WTC11 (cell line): ENCODE measurements around the gene CAPNS1. TPM values are rescaled to one million over a fixed set of nuclear protein-coding genes. Genes with fewer than 3 reads are reported as not detected.

Experiments used
- ATAC-seq: fragments of 200-7000 bp; cut with Tn5 transposase; 2 replicates; pipeline ENCODE4 v1.10.0; 2021; ENCODE audit warnings: mild to moderate bottlenecking, moderate library complexity
- CTCF ChIA-PET: fragments of 300-600 bp; sonication (Branson Sonifier 250); formaldehyde crosslinking; loops from one replicate; lab custom pipeline; 2021; ENCODE audit warnings: antibody characterized with exemption; lab: Charles Lee
- POLR2A ChIA-PET: fragments of 350-600 bp; sonication (Branson Sonifier 250); formaldehyde crosslinking; loops from one replicate; lab custom pipeline; 2021; ENCODE audit warnings: antibody characterized with exemption; lab: Charles Lee
- DNase-seq: peaks from one replicate; pipeline ENCODE4 v3.0.0; 2021; ENCODE audit warnings: low spot score
- H3K27ac Mint-ChIP-seq: 2 replicates; pipeline ENCODE4 v1.8.0; 2021; ENCODE audit warnings: mixed read lengths
- H3K27me3 Mint-ChIP-seq: 2 replicates; pipeline ENCODE4 v1.8.0; 2021; ENCODE audit warnings: low read depth, mild to moderate bottlenecking, moderate library complexity, mixed read lengths
- H3K36me3 Mint-ChIP-seq: 2 replicates; pipeline ENCODE4 v1.8.0; 2021; ENCODE audit warnings: mixed read lengths
- H3K4me1 Mint-ChIP-seq: 2 replicates; pipeline ENCODE4 v1.8.0; 2022; ENCODE audit warnings: mixed read lengths
- H3K4me3 Mint-ChIP-seq: 2 replicates; pipeline ENCODE4 v1.8.0; 2021; ENCODE audit warnings: mild to moderate bottlenecking, moderate library complexity, mixed read lengths
- H3K9me3 Mint-ChIP-seq: 2 replicates; pipeline ENCODE4 v1.8.0; 2021; ENCODE audit warnings: mixed read lengths
- CREB1 ChIP-seq: sonication (generic); formaldehyde crosslinking; IDR thresholded peaks from 2 replicates; pipeline ENCODE4 v1.8.0; 2023; ENCODE audit warnings: mild to moderate bottlenecking, missing genetic modification reagents
- CREM ChIP-seq: sonication (generic); formaldehyde crosslinking; IDR thresholded peaks from 2 replicates; pipeline ENCODE4 v1.8.1; 2022; ENCODE audit warnings: mild to moderate bottlenecking, missing genetic modification reagents, moderate library complexity
- IRF2 ChIP-seq: sonication (generic); formaldehyde crosslinking; IDR thresholded peaks from 2 replicates; pipeline ENCODE4 v1.8.0; 2022; ENCODE audit warnings: low read depth, missing genetic modification reagents, borderline replicate concordance
- MXD4 ChIP-seq: fragments of 250-450 bp; sonication (Bioruptor Pico); IDR thresholded peaks from 2 replicates; pipeline ENCODE4 v1.8.0; 2021; ENCODE audit warnings: mild to moderate bottlenecking, moderate library complexity, borderline replicate concordance
- NFATC4 ChIP-seq: fragments of 250-450 bp; sonication (Bioruptor Pico); IDR thresholded peaks from 2 replicates; pipeline ENCODE4 v1.9.0; 2021; ENCODE audit warnings: mild to moderate bottlenecking
- NFE2L1 ChIP-seq: sonication (generic); formaldehyde crosslinking; IDR thresholded peaks from 2 replicates; pipeline ENCODE4 v1.8.1; 2023; ENCODE audit warnings: missing genetic modification reagents
- NFYB ChIP-seq: sonication (generic); formaldehyde crosslinking; conservative IDR thresholded peaks from 2 replicates; pipeline ENCODE4 v1.8.0; 2022; ENCODE audit warnings: low read depth, missing genetic modification reagents
- NR1H2 ChIP-seq: sonication (generic); formaldehyde crosslinking; IDR thresholded peaks from 2 replicates; pipeline ENCODE4 v1.9.0; 2021; ENCODE audit warnings: mild to moderate bottlenecking, moderate library complexity, missing genetic modification reagents
- NR2C2 ChIP-seq: sonication (generic); formaldehyde crosslinking; IDR thresholded peaks from 2 replicates; pipeline ENCODE4 v1.8.0; 2022; ENCODE audit warnings: mild to moderate bottlenecking, missing genetic modification reagents
- NR3C1 ChIP-seq: sonication (generic); formaldehyde crosslinking; conservative IDR thresholded peaks from 2 replicates; pipeline ENCODE4 v1.8.1; 2023; ENCODE audit warnings: low read depth, mild to moderate bottlenecking, missing genetic modification reagents
- SOX15 ChIP-seq: fragments of 250-450 bp; sonication (Bioruptor Pico); IDR thresholded peaks from 2 replicates; pipeline ENCODE4 v1.9.0; 2021; ENCODE audit warnings: mild to moderate bottlenecking
- SP1 ChIP-seq: sonication (generic); formaldehyde crosslinking; conservative IDR thresholded peaks from 2 replicates; pipeline ENCODE4 v1.8.1; 2022; ENCODE audit warnings: missing genetic modification reagents
- ZBTB21 ChIP-seq: sonication (generic); formaldehyde crosslinking; IDR thresholded peaks from 2 replicates; pipeline ENCODE4 v1.8.1; 2023; ENCODE audit warnings: mild to moderate bottlenecking, missing genetic modification reagents, borderline replicate concordance
- ZNF232 ChIP-seq: sonication (generic); formaldehyde crosslinking; IDR thresholded peaks from 2 replicates; pipeline ENCODE4 v1.8.0; 2022; ENCODE audit warnings: mild to moderate bottlenecking, missing genetic modification reagents
- ZNF317 ChIP-seq: sonication (generic); formaldehyde crosslinking; IDR thresholded peaks from 2 replicates; pipeline ENCODE4 v1.8.1; 2023; ENCODE audit warnings: low read depth, mild to moderate bottlenecking, moderate library complexity, missing genetic modification reagents, borderline replicate concordance
- ZNF423 ChIP-seq: fragments of 250-450 bp; sonication (Bioruptor Pico); IDR thresholded peaks from 2 replicates; pipeline ENCODE4 v2.1.2; 2022; ENCODE audit warnings: mild to moderate bottlenecking, moderate library complexity
- total RNA-seq: library from RNA; stranded (reverse); gene quantifications from 3 replicates; pipeline ENCODE4 v1.2.3, GENCODE V29; 2021
- TF ChIP-seq, protein P1 (sequence below): sonication (generic); formaldehyde crosslinking; IDR thresholded peaks from 2 replicates; pipeline ENCODE4 v1.8.1; 2022; ENCODE audit warnings: mild to moderate bottlenecking, missing genetic modification reagents, moderate library complexity, borderline replicate concordance
- TF ChIP-seq, protein P2 (sequence below): sonication (generic); formaldehyde crosslinking; IDR thresholded peaks from 2 replicates; pipeline ENCODE4 v1.8.1; 2022; ENCODE audit warnings: mild to moderate bottlenecking, moderate library complexity, missing genetic modification reagents
- TF ChIP-seq, protein P3 (sequence below): fragments of 250-450 bp; sonication (Bioruptor Pico); IDR thresholded peaks from 2 replicates; pipeline ENCODE4 v2.1.2; 2022; ENCODE audit warnings: mild to moderate bottlenecking, moderate library complexity
- TF ChIP-seq, protein P4 (sequence below): fragments of 250-450 bp; sonication (Bioruptor Pico); IDR thresholded peaks from 2 replicates; pipeline ENCODE4 v1.8.0; 2021; ENCODE audit warnings: mild to moderate bottlenecking
- TF ChIP-seq, protein P5 (sequence below): sonication (generic); formaldehyde crosslinking; IDR thresholded peaks from 2 replicates; pipeline ENCODE4 v1.8.0; 2023; ENCODE audit warnings: missing genetic modification reagents
- TF ChIP-seq, protein P6 (sequence below): sonication (generic); formaldehyde crosslinking; IDR thresholded peaks from 2 replicates; pipeline ENCODE4 v1.8.0; 2023; ENCODE audit warnings: missing genetic modification reagents, mild to moderate bottlenecking, borderline replicate concordance
- TF ChIP-seq, protein P7 (sequence below): sonication (generic); formaldehyde crosslinking; IDR thresholded peaks from 2 replicates; pipeline ENCODE4 v1.8.0; 2022; ENCODE audit warnings: mild to moderate bottlenecking, missing genetic modification reagents
- TF ChIP-seq, protein P8 (sequence below): fragments of 250-450 bp; sonication (Bioruptor Pico); IDR thresholded peaks from 2 replicates; pipeline ENCODE4 v1.9.0; 2021; ENCODE audit warnings: moderate library complexity, mild to moderate bottlenecking, inconsistent platforms, borderline replicate concordance

The CAPNS1 gene
- total RNA-seq, 1 experiment from 2014 or later, result 358 TPM

DNA sequence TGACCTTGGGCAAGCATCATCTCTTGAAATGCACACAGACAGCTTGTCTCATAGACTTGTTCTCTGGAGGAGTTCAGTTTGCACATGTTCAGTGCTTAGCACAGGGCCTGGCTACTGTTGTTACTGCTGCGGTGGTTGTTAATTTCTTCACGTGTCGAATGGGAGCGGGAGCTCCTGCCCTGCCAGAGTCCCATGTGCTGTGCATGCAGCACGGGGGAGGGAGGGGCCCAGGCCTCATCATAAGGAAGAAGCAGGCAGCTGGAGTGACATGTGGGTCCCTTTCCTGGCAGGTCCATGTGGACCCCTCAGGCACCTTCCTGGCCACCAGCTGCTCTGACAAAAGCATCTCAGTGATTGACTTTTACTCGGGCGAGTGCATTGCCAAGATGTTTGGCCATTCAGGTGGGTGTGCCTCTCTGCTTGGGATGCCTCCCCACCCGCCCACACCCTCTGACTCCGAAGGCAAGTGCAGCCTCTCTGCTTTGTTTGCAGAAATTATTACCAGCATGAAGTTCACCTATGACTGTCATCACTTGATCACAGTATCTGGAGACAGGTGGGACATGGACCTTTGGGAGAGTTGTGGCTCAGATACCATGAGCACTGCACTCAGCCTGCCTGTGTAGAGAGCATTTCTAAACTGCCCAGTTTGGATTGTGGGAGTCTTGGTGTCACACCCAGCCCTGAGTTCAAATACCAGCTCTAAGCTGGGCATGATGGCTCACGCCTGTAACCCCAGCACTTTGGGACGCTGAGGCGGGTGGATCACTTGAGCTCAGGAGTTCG is 48.8 kb upstream of the CAPNS1 start:
- no peaks in the 10 kb centered on the region for H3K9me3 Mint-ChIP-seq
- no peaks in the 10 kb centered on the region for H3K27me3 Mint-ChIP-seq
- ATAC-seq (no peak), DNase-seq (no peak)
- ChIA-PET CTCF (no interaction called here), POLR2A (no interaction called here)
- H3K36me3 Mint-ChIP-seq, result peaks cover 47% of the 10 kb centered on the region
- H3K4me3 Mint-ChIP-seq, result no peak overlapping the region
- TF ChIP-seq, protein P1, sequence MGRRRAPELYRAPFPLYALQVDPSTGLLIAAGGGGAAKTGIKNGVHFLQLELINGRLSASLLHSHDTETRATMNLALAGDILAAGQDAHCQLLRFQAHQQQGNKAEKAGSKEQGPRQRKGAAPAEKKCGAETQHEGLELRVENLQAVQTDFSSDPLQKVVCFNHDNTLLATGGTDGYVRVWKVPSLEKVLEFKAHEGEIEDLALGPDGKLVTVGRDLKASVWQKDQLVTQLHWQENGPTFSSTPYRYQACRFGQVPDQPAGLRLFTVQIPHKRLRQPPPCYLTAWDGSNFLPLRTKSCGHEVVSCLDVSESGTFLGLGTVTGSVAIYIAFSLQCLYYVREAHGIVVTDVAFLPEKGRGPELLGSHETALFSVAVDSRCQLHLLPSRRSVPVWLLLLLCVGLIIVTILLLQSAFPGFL, result no peak
- TF ChIP-seq NR2C2 (CRISPR knock-in tag) (no peak), NFATC4 (no peak), IRF2 (CRISPR knock-in tag) (no peak), MXD4 (no peak), ZNF317 (CRISPR knock-in tag) (no peak)
- TF ChIP-seq, protein P2, sequence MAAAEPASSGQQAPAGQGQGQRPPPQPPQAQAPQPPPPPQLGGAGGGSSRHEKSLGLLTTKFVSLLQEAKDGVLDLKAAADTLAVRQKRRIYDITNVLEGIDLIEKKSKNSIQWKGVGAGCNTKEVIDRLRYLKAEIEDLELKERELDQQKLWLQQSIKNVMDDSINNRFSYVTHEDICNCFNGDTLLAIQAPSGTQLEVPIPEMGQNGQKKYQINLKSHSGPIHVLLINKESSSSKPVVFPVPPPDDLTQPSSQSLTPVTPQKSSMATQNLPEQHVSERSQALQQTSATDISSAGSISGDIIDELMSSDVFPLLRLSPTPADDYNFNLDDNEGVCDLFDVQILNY (CRISPR knock-in tag), result no peak
- TF ChIP-seq, protein P3, sequence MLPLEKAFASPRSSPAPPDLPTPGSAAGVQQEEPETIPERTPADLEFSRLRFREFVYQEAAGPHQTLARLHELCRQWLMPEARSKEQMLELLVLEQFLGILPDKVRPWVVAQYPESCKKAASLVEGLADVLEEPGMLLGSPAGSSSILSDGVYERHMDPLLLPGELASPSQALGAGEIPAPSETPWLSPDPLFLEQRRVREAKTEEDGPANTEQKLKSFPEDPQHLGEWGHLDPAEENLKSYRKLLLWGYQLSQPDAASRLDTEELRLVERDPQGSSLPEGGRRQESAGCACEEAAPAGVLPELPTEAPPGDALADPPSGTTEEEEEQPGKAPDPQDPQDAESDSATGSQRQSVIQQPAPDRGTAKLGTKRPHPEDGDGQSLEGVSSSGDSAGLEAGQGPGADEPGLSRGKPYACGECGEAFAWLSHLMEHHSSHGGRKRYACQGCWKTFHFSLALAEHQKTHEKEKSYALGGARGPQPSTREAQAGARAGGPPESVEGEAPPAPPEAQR, result no peak
- TF ChIP-seq, protein P4, sequence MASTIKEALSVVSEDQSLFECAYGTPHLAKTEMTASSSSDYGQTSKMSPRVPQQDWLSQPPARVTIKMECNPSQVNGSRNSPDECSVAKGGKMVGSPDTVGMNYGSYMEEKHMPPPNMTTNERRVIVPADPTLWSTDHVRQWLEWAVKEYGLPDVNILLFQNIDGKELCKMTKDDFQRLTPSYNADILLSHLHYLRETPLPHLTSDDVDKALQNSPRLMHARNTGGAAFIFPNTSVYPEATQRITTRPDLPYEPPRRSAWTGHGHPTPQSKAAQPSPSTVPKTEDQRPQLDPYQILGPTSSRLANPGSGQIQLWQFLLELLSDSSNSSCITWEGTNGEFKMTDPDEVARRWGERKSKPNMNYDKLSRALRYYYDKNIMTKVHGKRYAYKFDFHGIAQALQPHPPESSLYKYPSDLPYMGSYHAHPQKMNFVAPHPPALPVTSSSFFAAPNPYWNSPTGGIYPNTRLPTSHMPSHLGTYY (CRISPR knock-in tag), result no peak
- no peak overlapping the region for H3K27ac Mint-ChIP-seq
- no peaks in the 10 kb centered on the region for H3K4me1 Mint-ChIP-seq

DNA sequence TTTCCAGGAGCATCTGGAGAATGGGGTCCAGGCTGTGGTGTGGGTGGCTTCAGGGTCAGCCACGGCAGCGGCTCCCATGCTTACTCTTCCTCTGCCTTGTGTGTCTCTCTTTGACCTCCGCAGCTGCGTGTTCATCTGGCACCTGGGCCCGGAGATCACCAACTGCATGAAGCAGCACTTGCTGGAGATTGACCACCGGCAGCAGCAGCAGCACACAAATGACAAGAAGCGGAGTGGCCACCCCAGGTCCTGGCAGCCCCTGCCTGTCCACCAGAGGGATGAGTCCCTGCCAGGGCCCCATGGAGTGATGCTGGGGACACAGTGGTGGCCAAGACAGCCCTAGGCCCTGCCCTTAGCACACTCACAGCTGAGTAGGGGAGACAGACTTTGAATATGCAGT is 47.3 kb upstream of the CAPNS1 start:
- no peak for ATAC-seq
- Mint-ChIP-seq H3K27me3 (no peaks in the 10 kb centered on the region), H3K4me1 (no peaks in the 10 kb centered on the region), H3K36me3 (peaks cover 49% of the 10 kb centered on the region), H3K4me3 (no peak overlapping the region), H3K9me3 (no peaks in the 10 kb centered on the region), H3K27ac (no peak overlapping the region)
- no peak for DNase-seq
- ChIA-PET POLR2A (no interaction called here), CTCF (no interaction called here)
- TF ChIP-seq ZBTB21 (CRISPR knock-in tag), result no peak
- TF ChIP-seq, protein P5, sequence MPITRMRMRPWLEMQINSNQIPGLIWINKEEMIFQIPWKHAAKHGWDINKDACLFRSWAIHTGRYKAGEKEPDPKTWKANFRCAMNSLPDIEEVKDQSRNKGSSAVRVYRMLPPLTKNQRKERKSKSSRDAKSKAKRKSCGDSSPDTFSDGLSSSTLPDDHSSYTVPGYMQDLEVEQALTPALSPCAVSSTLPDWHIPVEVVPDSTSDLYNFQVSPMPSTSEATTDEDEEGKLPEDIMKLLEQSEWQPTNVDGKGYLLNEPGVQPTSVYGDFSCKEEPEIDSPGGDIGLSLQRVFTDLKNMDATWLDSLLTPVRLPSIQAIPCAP (CRISPR knock-in tag), result no peak
- TF ChIP-seq CREB1 (CRISPR knock-in tag), result no peak
- TF ChIP-seq NFYB (CRISPR knock-in tag), result no peak
- no peak for TF ChIP-seq SOX15
- TF ChIP-seq NR1H2 (CRISPR knock-in tag), result no peak
- TF ChIP-seq, protein P6, sequence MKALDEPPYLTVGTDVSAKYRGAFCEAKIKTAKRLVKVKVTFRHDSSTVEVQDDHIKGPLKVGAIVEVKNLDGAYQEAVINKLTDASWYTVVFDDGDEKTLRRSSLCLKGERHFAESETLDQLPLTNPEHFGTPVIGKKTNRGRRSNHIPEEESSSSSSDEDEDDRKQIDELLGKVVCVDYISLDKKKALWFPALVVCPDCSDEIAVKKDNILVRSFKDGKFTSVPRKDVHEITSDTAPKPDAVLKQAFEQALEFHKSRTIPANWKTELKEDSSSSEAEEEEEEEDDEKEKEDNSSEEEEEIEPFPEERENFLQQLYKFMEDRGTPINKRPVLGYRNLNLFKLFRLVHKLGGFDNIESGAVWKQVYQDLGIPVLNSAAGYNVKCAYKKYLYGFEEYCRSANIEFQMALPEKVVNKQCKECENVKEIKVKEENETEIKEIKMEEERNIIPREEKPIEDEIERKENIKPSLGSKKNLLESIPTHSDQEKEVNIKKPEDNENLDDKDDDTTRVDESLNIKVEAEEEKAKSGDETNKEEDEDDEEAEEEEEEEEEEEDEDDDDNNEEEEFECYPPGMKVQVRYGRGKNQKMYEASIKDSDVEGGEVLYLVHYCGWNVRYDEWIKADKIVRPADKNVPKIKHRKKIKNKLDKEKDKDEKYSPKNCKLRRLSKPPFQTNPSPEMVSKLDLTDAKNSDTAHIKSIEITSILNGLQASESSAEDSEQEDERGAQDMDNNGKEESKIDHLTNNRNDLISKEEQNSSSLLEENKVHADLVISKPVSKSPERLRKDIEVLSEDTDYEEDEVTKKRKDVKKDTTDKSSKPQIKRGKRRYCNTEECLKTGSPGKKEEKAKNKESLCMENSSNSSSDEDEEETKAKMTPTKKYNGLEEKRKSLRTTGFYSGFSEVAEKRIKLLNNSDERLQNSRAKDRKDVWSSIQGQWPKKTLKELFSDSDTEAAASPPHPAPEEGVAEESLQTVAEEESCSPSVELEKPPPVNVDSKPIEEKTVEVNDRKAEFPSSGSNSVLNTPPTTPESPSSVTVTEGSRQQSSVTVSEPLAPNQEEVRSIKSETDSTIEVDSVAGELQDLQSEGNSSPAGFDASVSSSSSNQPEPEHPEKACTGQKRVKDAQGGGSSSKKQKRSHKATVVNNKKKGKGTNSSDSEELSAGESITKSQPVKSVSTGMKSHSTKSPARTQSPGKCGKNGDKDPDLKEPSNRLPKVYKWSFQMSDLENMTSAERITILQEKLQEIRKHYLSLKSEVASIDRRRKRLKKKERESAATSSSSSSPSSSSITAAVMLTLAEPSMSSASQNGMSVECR (CRISPR knock-in tag), result no peak
- TF ChIP-seq, protein P7, sequence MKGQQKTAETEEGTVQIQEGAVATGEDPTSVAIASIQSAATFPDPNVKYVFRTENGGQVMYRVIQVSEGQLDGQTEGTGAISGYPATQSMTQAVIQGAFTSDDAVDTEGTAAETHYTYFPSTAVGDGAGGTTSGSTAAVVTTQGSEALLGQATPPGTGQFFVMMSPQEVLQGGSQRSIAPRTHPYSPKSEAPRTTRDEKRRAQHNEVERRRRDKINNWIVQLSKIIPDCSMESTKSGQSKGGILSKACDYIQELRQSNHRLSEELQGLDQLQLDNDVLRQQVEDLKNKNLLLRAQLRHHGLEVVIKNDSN, result no peak
- TF ChIP-seq, protein P8, sequence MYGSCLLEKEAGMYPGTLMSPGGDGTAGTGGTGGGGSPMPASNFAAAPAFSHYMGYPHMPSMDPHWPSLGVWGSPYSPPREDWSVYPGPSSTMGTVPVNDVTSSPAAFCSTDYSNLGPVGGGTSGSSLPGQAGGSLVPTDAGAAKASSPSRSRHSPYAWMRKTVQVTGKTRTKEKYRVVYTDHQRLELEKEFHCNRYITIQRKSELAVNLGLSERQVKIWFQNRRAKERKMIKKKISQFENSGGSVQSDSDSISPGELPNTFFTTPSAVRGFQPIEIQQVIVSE (CRISPR knock-in tag), result no peak
- no peak for TF ChIP-seq ZNF232 (CRISPR knock-in tag)
- TF ChIP-seq NR3C1 (CRISPR knock-in tag), result no peak
- no peak for TF ChIP-seq SP1 (CRISPR knock-in tag)
- TF ChIP-seq NFE2L1 (CRISPR knock-in tag), result no peak
- TF ChIP-seq ZNF423 (CRISPR knock-in tag), result no peak
- no peak for TF ChIP-seq CREM (CRISPR knock-in tag)
